DND-41 (cell line): Measurements from ENCODE around the gene ABCA2.

ENCODE experiments used
- CTCF ChIP-seq: IDR thresholded peaks from 2 replicates; pipeline ENCODE4 v1.5.1; 2012; ENCODE audit warnings: borderline replicate concordance, low read length, moderate library complexity, mild to moderate bottlenecking; ENCODE audit not compliant: poor library complexity, severe bottlenecking; ENCODE audit errors: extremely low read depth
- EZH2 ChIP-seq: IDR thresholded peaks from 3 replicates; pipeline ENCODE4 v1.6.1; 2012; ENCODE audit warnings: borderline replicate concordance, low read depth, mild to moderate bottlenecking, moderate library complexity, low read length, inconsistent platforms; ENCODE audit not compliant: severe bottlenecking

GRCh38 chr9:137076636-137077009 lies 48.6 kb upstream of the ABCA2 start:
- TF ChIP-seq CTCF (no peak), EZH2 (no peak)
